ENCODE measurements around the gene PPP1R9B. TPM values are rescaled to one million over a fixed set of nuclear protein-coding genes. Genes with fewer than 3 reads are reported as not detected.

The PPP1R9B gene
- total RNA-seq, 4 donors from 2014 or later, result 24.9 to 35.9 (median 28.2) TPM

DNA sequence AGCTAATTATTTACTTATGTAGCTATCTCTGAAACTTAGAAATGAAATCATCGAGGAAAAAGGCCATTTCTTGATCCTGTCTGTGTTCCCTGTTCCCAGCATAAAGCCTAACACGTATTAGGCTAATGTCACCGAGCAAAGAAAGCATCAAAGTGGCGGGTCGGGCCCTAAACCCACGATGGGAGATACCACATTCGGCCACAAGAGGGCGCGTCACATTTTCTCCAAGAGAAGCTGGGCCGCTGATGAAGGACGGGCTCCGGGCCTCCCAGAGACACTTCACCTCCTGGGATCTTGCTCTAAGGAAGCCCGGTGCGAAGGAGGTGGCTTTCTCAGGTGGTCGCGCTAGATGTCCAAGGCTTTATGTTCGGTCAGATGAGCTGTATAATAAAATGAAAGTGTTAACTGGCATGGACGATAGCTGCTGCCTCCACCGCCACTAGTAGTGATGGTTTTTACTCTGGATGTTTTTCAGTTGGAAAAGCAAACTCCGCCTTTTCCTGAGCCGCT lies 56.2 kb downstream of the PPP1R9B start:
- Histone ChIP-seq H3K4me1 (peaks cover 13 to 33% (median 16%) of the 10 kb centered on the region in 3 donors), H3K27me3 (no peaks in the 10 kb centered on the region), H3K36me3 (peaks cover 4 to 40% (median 8%) of the 10 kb centered on the region in 3 donors), H3K4me3 (peak overlapping the region; percentile 57 to 98 (median 79)), H3K27ac (peak overlapping the region; percentile 80 to 94 (median 88)), H3K9me3 (no peaks in the 10 kb centered on the region)
- DNase-seq, result no peak
- intact Hi-C loops (cut with DNase I), result loop anchor here (2.0 kb wide), 1 partner anchor 55 kb away; no protein-coding TSS in a partner anchor
- 0 to 1% methylated on average over 19 to 21 of the region's 21 CpGs for WGBS, 2 donors
- TF ChIP-seq POLR2A (IDR thresholded peaks at IDR 0.05), result no peak
- TF ChIP-seq, protein P1, sequence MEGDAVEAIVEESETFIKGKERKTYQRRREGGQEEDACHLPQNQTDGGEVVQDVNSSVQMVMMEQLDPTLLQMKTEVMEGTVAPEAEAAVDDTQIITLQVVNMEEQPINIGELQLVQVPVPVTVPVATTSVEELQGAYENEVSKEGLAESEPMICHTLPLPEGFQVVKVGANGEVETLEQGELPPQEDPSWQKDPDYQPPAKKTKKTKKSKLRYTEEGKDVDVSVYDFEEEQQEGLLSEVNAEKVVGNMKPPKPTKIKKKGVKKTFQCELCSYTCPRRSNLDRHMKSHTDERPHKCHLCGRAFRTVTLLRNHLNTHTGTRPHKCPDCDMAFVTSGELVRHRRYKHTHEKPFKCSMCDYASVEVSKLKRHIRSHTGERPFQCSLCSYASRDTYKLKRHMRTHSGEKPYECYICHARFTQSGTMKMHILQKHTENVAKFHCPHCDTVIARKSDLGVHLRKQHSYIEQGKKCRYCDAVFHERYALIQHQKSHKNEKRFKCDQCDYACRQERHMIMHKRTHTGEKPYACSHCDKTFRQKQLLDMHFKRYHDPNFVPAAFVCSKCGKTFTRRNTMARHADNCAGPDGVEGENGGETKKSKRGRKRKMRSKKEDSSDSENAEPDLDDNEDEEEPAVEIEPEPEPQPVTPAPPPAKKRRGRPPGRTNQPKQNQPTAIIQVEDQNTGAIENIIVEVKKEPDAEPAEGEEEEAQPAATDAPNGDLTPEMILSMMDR (IDR thresholded peaks at IDR 0.05), result peak; percentile 89 to 97 (median 93)

DNA sequence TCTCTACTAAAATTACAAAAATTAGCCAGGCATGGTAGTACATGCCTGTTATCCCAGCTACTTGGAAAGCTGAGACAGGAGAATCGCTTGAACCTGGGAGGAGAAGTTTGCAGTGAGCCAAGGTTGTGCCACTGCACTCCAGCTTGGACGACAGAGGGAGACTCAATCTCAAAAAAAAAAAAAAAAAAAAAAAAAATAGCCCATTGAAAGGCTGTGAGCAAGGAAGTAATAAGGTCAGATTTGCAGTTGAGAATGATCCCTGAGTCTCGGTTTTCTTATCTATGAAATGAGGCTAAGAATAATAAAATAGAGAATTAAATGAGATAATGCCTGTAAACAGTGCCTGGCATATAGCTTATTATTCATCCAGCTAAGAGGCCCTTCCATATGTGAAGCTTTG lies 56.7 kb downstream of the PPP1R9B start:
- H3K4me3 ChIP-seq, result peak overlapping the region in 1 of 4 donors; percentile 66
- no peaks in the 10 kb centered on the region for H3K27me3 ChIP-seq
- H3K4me1 ChIP-seq, result peaks cover 13 to 28% (median 16%) of the 10 kb centered on the region in 3 donors
- no peak for TF ChIP-seq POLR2A (IDR thresholded peaks at IDR 0.05)
- TF ChIP-seq, protein P1 (IDR thresholded peaks at IDR 0.05), result no peak
- H3K27ac ChIP-seq, result peak overlapping the region in 3 of 4 donors; percentile 85 to 94 (median 90)
- no peak for DNase-seq
- intact Hi-C loops (cut with DNase I), result loop anchor here (2.0 kb wide), 1 partner anchor 55 kb away; no protein-coding TSS in a partner anchor
- 10 to 18% methylated on average over 3 of the region's 3 CpGs for WGBS, 2 donors
- no peaks in the 10 kb centered on the region for H3K9me3 ChIP-seq
- peaks cover 4 to 40% (median 13%) of the 10 kb centered on the region in 3 donors for H3K36me3 ChIP-seq

DNA sequence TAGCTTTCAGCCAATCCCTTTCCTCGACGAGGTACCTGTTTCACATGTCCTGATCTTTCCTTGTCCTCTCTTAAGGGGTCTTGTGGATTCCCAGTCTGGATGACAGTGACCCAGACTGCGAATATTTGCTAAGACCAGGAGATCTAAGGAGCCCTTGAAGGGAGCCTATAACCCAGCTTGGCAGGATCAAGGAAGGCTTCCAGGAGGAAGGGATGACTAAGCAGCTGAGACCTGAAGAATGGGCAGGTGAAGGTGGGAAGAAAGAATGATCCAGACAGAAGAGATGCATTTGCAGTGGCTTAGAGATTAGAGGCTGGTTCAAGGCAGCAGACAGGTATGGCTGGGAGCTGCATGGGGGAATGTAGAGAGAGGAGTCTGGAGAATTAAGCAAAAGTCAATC lies 57.2 kb downstream of the PPP1R9B start:
- WGBS, 2 donors, result 75 to 94% methylated on average over 2 to 3 of the region's 3 CpGs
- no peaks in the 10 kb centered on the region for H3K27me3 ChIP-seq
- no peaks in the 10 kb centered on the region for H3K9me3 ChIP-seq
- H3K27ac ChIP-seq, result no peak overlapping the region
- H3K4me1 ChIP-seq, result peaks cover 13 to 24% (median 16%) of the 10 kb centered on the region in 3 donors
- TF ChIP-seq, protein P1 (IDR thresholded peaks at IDR 0.05), result no peak
- no peak for TF ChIP-seq POLR2A (IDR thresholded peaks at IDR 0.05)
- H3K36me3 ChIP-seq, result peaks cover 5 to 40% (median 19%) of the 10 kb centered on the region in 3 donors
- no peak for DNase-seq
- intact Hi-C loops (cut with DNase I), result no loop called here
- H3K4me3 ChIP-seq, result no peak overlapping the region

DNA sequence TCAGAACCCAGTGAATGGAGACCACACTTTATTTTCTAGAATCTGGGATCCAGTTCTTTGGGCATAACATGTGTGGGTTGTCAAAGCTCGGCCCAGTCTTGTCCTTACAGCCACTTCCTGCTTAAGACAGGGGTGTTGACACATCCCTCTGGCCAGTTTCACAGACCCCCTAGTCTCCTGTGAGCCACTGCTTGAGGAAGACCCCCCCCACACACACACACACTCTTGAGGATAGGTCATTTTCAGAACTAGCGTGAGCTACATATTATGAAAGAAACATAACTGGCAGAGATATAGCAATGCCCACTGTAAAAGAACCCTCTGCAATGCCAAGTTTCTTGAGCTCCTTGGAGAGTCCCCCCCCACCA lies 58.6 kb downstream of the PPP1R9B start:
- Histone ChIP-seq H3K27me3 (no peaks in the 10 kb centered on the region), H3K4me3 (no peak overlapping the region), H3K36me3 (peaks cover 10 to 39% (median 24%) of the 10 kb centered on the region in 3 donors), H3K27ac (no peak overlapping the region), H3K4me1 (peaks cover 13 to 21% (median 15%) of the 10 kb centered on the region in 3 donors), H3K9me3 (no peaks in the 10 kb centered on the region)
- intact Hi-C loops (cut with DNase I), result no loop called here
- TF ChIP-seq, protein P1 (IDR thresholded peaks at IDR 0.05), result no peak
- no peak for TF ChIP-seq POLR2A (IDR thresholded peaks at IDR 0.05)
- WGBS, 2 donors, result 60 to 71% methylated on average over 2 of the region's 2 CpGs
- no peak for DNase-seq

DNA sequence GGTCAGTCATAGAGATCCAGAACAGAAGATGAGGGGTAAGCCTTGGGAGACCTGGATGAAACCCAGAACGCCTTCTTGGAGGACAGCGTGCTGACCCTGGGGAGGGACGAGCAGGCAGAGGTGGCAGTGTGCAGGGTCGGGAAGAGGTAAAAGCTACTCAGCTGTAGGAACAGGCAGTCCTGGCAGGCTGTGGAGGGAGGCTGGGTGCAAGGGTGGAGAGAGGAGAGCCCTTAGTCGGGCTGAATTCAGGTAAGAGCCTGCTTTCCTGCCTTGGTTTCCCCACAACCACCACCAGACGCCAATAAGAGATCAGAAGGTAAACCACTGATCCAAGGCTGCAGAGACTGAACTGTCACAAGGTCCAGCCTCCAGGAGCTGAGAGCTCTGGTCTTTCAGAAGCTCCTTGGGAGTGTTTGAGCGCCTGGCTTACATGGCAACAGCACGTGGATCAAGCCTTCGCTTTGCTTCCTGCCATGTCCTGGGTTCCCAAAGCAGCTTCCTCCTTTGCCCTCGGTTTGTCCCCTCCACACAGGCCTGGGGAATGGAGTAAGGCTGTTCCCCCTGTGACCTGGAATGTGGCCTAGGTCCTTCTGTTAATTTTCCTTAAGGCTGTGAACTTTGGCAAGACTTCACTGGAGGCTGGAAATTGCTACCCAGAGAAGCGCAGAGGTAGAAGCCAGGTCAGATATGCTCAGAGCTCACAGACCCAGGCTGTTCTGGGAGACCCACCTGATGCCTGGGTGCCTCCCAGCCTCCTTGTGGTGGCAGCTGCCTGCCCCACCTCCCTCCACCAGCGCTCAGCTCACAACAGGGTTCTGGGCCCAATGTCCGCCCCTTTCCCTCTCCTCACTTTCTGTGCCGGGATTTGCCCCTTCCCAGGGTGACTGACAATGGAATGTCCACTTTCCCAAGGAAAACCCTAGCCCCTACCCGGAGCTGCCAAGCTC lies 59.2 kb downstream of the PPP1R9B start:
- H3K4me1 ChIP-seq, result peaks cover 6 to 14% (median 8%) of the 10 kb centered on the region in 3 donors
- TF ChIP-seq, protein P1 (IDR thresholded peaks at IDR 0.05), result no peak
- no peak for TF ChIP-seq POLR2A (IDR thresholded peaks at IDR 0.05)
- H3K9me3 ChIP-seq, result no peaks in the 10 kb centered on the region
- no peak overlapping the region for H3K27ac ChIP-seq
- WGBS, 2 donors, result 73 to 79% methylated on average over 10 to 12 of the region's 15 CpGs
- peaks cover 10 to 43% (median 24%) of the 10 kb centered on the region in 3 donors for H3K36me3 ChIP-seq
- intact Hi-C loops (cut with DNase I), result no loop called here
- no peak overlapping the region for H3K4me3 ChIP-seq
- no peaks in the 10 kb centered on the region for H3K27me3 ChIP-seq
- DNase-seq, result no peak

All from esophagus squamous epithelium (tissue), 5 donors.